Measurements from ENCODE around the gene MAST4.
"Not testable (repeated sequence)": the region's sequence is repeated elsewhere in the genome, so short reads cannot be mapped to it uniquely, and the experiment has no call there.

MAST4 gene

DNA sequence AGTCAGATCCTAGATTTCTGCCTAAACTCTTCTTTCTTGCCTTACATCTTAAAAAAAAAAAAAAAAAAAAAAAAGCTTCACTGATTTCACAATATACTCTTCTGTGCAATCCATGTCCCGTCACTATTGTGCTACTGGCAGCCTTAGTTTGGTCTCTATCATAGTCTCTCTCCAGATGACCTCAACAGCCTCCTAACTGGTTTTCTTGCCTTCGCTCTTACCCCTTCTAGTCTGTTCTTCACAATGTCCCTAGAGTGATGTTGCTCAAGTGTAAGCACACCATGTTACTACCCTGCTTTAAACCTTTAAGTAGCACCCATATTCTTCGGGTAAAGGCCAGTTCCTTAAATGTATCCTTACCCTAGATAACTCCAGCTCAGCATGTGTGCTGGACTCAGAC, 574.6 kb downstream of the MAST4 start:
- Histone ChIP-seq H3K4me1 (no peaks in the 10 kb centered on the region), H3K36me3 (peaks cover 0 to 12% (median 5%) of the 10 kb centered on the region in 11 experiments; a peak in 10 of 22 replicates), H3K9me3 (replicated peaks in 1 of 11) (peaks cover 0 to 25% (median 7%) of the 10 kb centered on the region in 11 experiments; a peak in 16 of 22 replicates), H3K4me2 (no peak overlapping the region), H4K20me1 (no peaks in the 10 kb centered on the region), H3K4me3 (no peak overlapping the region), H3K27ac (no peak overlapping the region), H3K9ac (no peak overlapping the region), H3K27me3 (no peaks in the 10 kb centered on the region)
- no peak for TF ChIP-seq Cebpa-rat (IDR thresholded peaks at IDR 0.05)

DNA sequence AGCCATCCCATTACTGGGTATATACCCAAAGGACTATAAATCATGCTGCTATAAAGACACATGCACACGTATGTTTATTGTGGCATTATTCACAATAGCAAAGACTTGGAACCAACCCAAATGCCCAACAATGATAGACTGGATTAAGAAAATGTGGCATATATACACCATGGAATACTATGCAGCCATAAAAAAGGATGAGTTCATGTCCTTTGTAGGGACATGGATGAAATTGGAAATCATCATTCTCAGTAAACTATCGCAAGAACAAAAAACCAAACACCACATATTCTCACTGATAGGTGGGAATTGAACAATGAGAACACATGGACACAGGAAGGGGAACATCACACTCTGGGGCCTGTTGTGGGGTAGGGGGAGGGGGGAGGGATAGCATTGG, 577.2 kb downstream of the MAST4 start:
- H3K27ac ChIP-seq, H3K27me3 ChIP-seq, H4K20me1 ChIP-seq, H3K9ac ChIP-seq, H3K4me2 ChIP-seq, H3K4me3 ChIP-seq, H3K4me1 ChIP-seq: not testable (repeated sequence)
- H3K36me3 ChIP-seq = peaks cover 0 to 16% (median 0%) of the 10 kb centered on the region in 11 experiments; a peak in 7 of 22 replicates
- H3K9me3 ChIP-seq (replicated peaks in 1 of 11) = peaks cover 26 to 48% (median 33%) of the 10 kb centered on the region in 11 experiments

DNA sequence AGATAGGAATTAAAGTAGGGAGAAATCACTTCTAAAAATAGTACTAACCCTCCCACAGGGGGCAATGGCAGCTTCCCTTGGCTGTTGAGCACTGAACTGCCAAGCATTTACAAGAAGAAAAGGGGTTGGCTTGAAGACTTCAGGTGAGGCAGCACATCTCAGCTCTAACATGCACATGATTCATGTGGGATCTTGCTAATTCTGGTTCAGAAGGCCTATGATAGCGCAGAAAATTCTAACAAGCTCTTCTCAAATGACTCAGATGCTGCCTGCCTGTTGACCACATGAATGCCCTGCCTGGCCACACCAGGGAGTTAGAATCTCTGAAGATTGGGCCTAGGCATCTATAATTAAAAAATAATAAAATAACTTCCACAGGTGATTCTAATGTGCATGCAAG, 577.8 kb downstream of the MAST4 start:
- no peaks in the 10 kb centered on the region for H3K27me3 ChIP-seq
- no peak overlapping the region for H3K9ac ChIP-seq
- H3K4me3 ChIP-seq = no peak overlapping the region
- H3K4me1 ChIP-seq = peaks cover 0 to 7% (median 0%) of the 10 kb centered on the region in 10 experiments; a peak in 1 of 20 replicates
- H3K36me3 ChIP-seq = peaks cover 0 to 22% (median 2%) of the 10 kb centered on the region in 11 experiments; a peak in 10 of 22 replicates
- H4K20me1 ChIP-seq = no peaks in the 10 kb centered on the region
- no peak for TF ChIP-seq Cebpa-rat (IDR thresholded peaks at IDR 0.05)
- H3K27ac ChIP-seq = no peak overlapping the region
- no peak overlapping the region for H3K4me2 ChIP-seq
- H3K9me3 ChIP-seq (replicated peaks in 1 of 11) = peaks cover 32 to 54% (median 39%) of the 10 kb centered on the region in 11 experiments

DNA sequence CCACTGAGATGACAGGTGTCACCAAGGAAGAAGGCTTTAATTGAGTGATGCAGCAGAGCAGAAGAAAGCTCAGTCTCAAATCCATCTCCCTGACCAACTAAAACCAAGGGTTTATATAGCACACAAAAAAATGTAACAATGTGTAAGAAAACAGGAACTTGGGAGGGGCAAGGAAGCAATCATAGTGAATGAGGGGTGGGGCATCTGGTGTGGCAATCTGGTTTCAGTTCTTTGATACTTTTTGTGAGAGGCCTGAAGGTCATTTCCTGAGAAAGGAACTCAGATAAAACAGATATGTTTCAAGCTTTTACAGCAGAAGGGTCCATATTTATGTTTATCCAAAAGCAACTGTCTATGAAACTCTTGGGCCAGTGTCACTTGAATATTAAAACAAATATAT, 580.7 kb downstream of the MAST4 start:
- Histone ChIP-seq H4K20me1 (no peaks in the 10 kb centered on the region), H3K9ac (no peak overlapping the region), H3K27me3 (no peaks in the 10 kb centered on the region), H3K36me3 (peaks cover 0 to 45% (median 7%) of the 10 kb centered on the region in 11 experiments; a peak in 10 of 22 replicates), H3K4me3 (no peak overlapping the region; a peak in 1 of 20 replicates), H3K27ac (no peak overlapping the region), H3K4me2 (no peak overlapping the region), H3K4me1 (peaks cover 0 to 21% (median 3%) of the 10 kb centered on the region in 10 experiments; a peak in 8 of 20 replicates), H3K9me3 (replicated peaks in 1 of 11) (peaks cover 35 to 70% (median 43%) of the 10 kb centered on the region in 11 experiments)
- TF ChIP-seq Cebpa-rat (IDR thresholded peaks at IDR 0.05) = no peak

DNA sequence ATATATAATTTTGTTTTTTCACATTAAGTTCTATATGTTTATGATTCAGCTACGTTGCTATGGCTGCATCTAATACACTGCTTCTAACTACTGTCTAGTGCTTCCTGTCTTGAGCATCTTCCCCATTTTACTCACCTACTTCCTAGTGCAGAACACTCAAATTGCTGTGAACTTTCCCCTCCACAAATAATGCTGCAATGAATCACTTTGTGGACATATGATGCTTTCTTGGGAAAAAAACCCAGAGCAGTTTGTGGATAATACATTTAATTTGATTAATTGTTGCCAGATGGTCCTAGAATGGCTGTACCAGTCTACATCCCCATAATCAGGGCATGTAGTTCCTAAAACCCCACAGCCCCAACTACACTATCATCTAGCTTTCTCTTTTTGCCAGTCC, 581.9 kb downstream of the MAST4 start:
- H3K27ac ChIP-seq = peak overlapping the region in 2 of 11 experiments; percentile 53; a peak in 2 of 22 replicates

DNA sequence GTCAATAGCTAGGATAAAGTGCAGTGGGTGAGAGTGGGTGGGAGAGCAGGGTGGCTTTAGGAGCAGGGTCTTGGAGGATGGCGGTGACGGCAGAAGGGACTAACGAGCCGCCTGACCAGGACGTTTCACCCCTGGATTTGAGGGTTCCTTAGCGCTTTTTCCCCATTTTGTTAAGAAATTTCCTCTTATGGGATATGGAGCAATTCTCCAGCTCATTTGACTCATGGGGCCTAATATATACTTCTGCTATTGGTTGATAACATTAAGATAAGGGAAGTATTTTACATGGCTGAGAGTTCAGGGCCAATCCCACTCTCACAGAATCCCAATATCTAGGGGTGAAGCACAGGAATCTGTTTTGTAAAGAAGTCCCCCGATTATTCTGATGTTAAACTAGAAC, 582.8 kb downstream of the MAST4 start:
- H3K36me3 ChIP-seq = peaks cover 8 to 59% (median 24%) of the 10 kb centered on the region in 11 experiments; a peak in 19 of 22 replicates
- no peak overlapping the region for H3K27ac ChIP-seq
- peaks cover 0 to 40% (median 4%) of the 10 kb centered on the region in 10 experiments; a peak in 8 of 20 replicates for H3K4me1 ChIP-seq
- H3K9me3 ChIP-seq (replicated peaks in 1 of 11) = peaks cover 31 to 73% (median 43%) of the 10 kb centered on the region in 11 experiments
- H3K4me3 ChIP-seq = no peak overlapping the region
- H3K9ac ChIP-seq = no peak overlapping the region
- no peaks in the 10 kb centered on the region for H4K20me1 ChIP-seq
- TF ChIP-seq Cebpa-rat (IDR thresholded peaks at IDR 0.05) = no peak
- H3K27me3 ChIP-seq = no peaks in the 10 kb centered on the region
- H3K4me2 ChIP-seq = no peak overlapping the region

More for the DNA sequence above, 581.9 kb downstream of the MAST4 start:
- H3K9me3 ChIP-seq (replicated peaks in 1 of 11) = peaks cover 31 to 68% (median 43%) of the 10 kb centered on the region in 11 experiments
- peaks cover 0 to 33% (median 4%) of the 10 kb centered on the region in 10 experiments; a peak in 8 of 20 replicates for H3K4me1 ChIP-seq
- no peak overlapping the region for H3K4me3 ChIP-seq
- no peak for TF ChIP-seq Cebpa-rat (IDR thresholded peaks at IDR 0.05)
- no peaks in the 10 kb centered on the region for H4K20me1 ChIP-seq
- no peak overlapping the region for H3K9ac ChIP-seq
- peaks cover 0 to 50% (median 15%) of the 10 kb centered on the region in 11 experiments; a peak in 15 of 22 replicates for H3K36me3 ChIP-seq
- no peak overlapping the region for H3K4me2 ChIP-seq
- H3K27me3 ChIP-seq = no peaks in the 10 kb centered on the region

DNA sequence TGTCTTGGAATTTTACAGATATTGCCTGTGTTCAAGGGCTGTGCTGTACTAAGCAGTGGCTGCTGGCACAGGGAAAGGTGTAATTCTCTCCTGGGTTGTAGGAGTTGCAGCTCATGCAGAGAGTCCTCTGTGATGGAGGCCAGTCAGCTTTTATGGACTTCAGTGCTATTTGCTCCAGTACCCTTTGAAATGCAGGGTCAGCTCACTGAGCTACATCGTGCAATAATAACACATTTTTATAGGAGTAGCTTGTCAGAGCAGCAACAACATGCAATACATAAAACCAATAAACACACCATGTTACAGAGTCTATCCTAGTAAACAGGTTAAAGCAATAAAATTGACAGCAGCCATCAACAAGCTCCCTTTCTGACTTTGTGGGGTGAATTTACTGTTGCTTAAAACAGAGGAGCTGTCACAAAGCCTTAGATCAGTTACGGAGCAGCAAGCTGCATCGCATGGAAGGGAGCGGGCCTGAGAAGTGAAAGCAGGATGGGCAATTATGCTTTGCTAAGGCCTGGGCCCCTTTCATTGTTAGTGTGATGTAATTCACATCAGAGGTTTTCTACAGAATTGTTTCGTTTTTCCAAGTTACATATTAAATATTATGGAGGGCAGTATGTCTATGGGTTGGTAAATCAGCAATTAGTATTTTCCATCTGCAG, 583.6 kb downstream of the MAST4 start:
- no peak overlapping the region for H3K4me2 ChIP-seq
- H3K4me1 ChIP-seq = peaks cover 0 to 40% (median 4%) of the 10 kb centered on the region in 10 experiments; a peak in 8 of 20 replicates
- no peaks in the 10 kb centered on the region for H4K20me1 ChIP-seq
- H3K27me3 ChIP-seq = no peaks in the 10 kb centered on the region
- H3K27ac ChIP-seq = no peak overlapping the region
- no peak overlapping the region for H3K4me3 ChIP-seq
- H3K9me3 ChIP-seq (replicated peaks in 1 of 11) = peaks cover 31 to 71% (median 46%) of the 10 kb centered on the region in 11 experiments
- H3K36me3 ChIP-seq = peaks cover 12 to 68% (median 31%) of the 10 kb centered on the region in 11 experiments; a peak in 19 of 22 replicates
- TF ChIP-seq Cebpa-rat (IDR thresholded peaks at IDR 0.05) = no peak
- no peak overlapping the region for H3K9ac ChIP-seq

DNA sequence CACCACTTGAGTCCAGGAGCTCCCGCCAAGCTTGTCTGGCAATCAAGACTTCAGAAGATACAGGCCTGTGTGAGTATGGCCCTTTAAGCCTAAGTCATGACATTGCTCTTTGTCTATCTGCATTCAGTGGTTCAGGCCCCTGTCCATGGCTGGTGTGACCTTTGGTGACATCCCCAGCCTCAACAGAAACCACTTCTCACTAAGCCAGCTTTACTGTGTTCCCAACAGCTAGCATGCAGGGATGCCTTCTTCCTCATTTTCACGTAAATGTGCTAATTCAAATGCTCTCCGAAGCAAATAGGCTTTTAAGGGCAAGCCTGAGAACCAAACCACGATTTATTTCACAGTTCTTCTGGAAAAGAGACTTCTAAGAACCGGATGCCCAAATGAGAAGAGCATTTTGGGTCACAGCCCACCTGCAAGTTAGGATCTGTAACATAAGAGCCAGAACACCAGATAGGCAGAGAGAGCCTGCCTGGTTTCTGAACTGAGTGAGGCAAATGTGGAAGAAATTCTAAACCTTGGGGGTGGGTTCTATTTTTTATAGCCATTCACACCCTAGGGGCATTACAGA, 585.5 kb downstream of the MAST4 start:
- H3K4me3 ChIP-seq = peak overlapping the region in 1 of 10 experiments; percentile 18; a peak in 1 of 20 replicates
- peaks cover 0 to 46% (median 5%) of the 10 kb centered on the region in 10 experiments; a peak in 10 of 20 replicates for H3K4me1 ChIP-seq
- H3K36me3 ChIP-seq = peaks cover 12 to 78% (median 34%) of the 10 kb centered on the region in 11 experiments; a peak in 19 of 22 replicates
- no peaks in the 10 kb centered on the region for H4K20me1 ChIP-seq
- H3K27me3 ChIP-seq = no peaks in the 10 kb centered on the region
- H3K9ac ChIP-seq = peak overlapping the region in 2 of 11 experiments; percentile 59 to 67; a peak in 3 of 22 replicates
- peak overlapping the region in 4 of 11 experiments; percentile 4 to 73 (median 39); a peak in 6 of 22 replicates for H3K27ac ChIP-seq
- peak overlapping the region in 5 of 11 experiments; percentile 7 to 80 (median 13); a peak in 5 of 22 replicates for H3K4me2 ChIP-seq
- H3K9me3 ChIP-seq (replicated peaks in 1 of 11) = peaks cover 23 to 57% (median 37%) of the 10 kb centered on the region in 11 experiments
- no peak for TF ChIP-seq Cebpa-rat (IDR thresholded peaks at IDR 0.05)

DNA sequence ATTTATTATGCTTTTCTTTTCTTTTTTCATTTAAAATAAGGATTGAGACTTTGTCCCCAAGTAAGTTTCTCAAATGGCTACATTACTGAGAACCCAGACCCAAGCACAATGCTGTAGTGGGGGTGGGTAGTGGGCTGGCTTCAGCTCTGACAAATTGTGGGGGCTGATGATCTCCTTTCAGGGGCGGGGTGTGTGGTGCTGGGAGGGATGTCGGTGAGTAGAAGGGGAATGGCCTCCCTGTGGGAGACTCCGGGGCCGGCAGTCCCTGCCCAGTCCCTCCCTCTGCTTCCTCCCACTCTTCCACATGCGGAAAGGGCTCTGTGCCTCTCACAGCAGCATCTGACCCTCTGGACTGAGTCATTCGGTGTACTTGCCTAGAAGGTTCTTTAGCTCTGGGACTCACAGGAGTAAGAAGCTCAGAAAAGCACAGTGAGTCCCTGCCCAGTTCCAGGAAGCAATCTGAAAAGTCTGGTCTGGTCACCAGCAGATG, 586.2 kb downstream of the MAST4 start:
- Histone ChIP-seq H3K4me3 (peak overlapping the region in 1 of 10 experiments; percentile 18; a peak in 1 of 20 replicates), H3K9me3 (replicated peaks in 1 of 11) (peaks cover 17 to 51% (median 30%) of the 10 kb centered on the region in 11 experiments), H3K27me3 (no peaks in the 10 kb centered on the region), H3K4me1 (peaks cover under 1 to 52% (median 11%) of the 10 kb centered on the region in 10 experiments; a peak in 16 of 20 replicates), H3K36me3 (peaks cover 12 to 76% (median 31%) of the 10 kb centered on the region in 11 experiments; a peak in 19 of 22 replicates), H3K4me2 (peak overlapping the region in 3 of 11 experiments; percentile 13 to 80 (median 77); a peak in 5 of 22 replicates), H4K20me1 (no peaks in the 10 kb centered on the region), H3K27ac (peak overlapping the region in 3 of 11 experiments; percentile 4 to 73 (median 61); a peak in 4 of 22 replicates), H3K9ac (peak overlapping the region in 2 of 11 experiments; percentile 59 to 67; a peak in 3 of 22 replicates)
- TF ChIP-seq Cebpa-rat (IDR thresholded peaks at IDR 0.05) = no peak

Measured in BLaER1 treated with 17β-estradiol and CSF1 and Interleukin-3, amounts not matched to agents 10 nM and 100 nM (cell line).